ENCODE data around the gene ALDH5A1.
A peak's percentile ranks its signal among the peaks of the same experiment; 100 is the strongest.

ALDH5A1 gene

GRCh38 chr6:24568683-24569082 lies 73.9 kb downstream of the ALDH5A1 start:
- Histone ChIP-seq H3K4me3 (ENCODE audit: low read length in 2 of 2) (no peak overlapping the region), H3K36me3 (ENCODE audit: control insufficient read depth in 2 of 2, insufficient read depth in 2 of 2, low read length in 2 of 2) (no peaks in the 10 kb centered on the region), H3K9ac (ENCODE audit: low read length in 2 of 2) (no peak overlapping the region), H3K27ac (ENCODE audit: low read length) (no peak overlapping the region), H3K27me3 (ENCODE audit: control insufficient read depth in 1 of 2, insufficient read depth in 2 of 2, low read length in 2 of 2) (peaks cover 0 to 2% of the 10 kb centered on the region in 2 donors), H3K4me1 (ENCODE audit: control insufficient read depth, insufficient read depth, low read length) (no peaks in the 10 kb centered on the region), H3K9me3 (ENCODE audit: control insufficient read depth in 2 of 2, low read length in 2 of 2) (no peaks in the 10 kb centered on the region)

GRCh38 chr6:24569811-24570210 lies 75.0 kb downstream of the ALDH5A1 start:
- H3K36me3 ChIP-seq (ENCODE audit: control insufficient read depth in 2 of 2, insufficient read depth in 2 of 2, low read length in 2 of 2), result no peaks in the 10 kb centered on the region
- no peaks in the 10 kb centered on the region for H3K4me1 ChIP-seq (ENCODE audit: control insufficient read depth, insufficient read depth, low read length)
- H3K27ac ChIP-seq (ENCODE audit: low read length), result no peak overlapping the region
- H3K27me3 ChIP-seq (ENCODE audit: control insufficient read depth in 1 of 2, insufficient read depth in 2 of 2, low read length in 2 of 2), result peaks cover 0 to 2% of the 10 kb centered on the region in 2 donors
- no peak overlapping the region for H3K4me3 ChIP-seq (ENCODE audit: low read length in 2 of 2)
- no peaks in the 10 kb centered on the region for H3K9me3 ChIP-seq (ENCODE audit: control insufficient read depth in 2 of 2, low read length in 2 of 2)
- no peak overlapping the region for H3K9ac ChIP-seq (ENCODE audit: low read length in 2 of 2)

GRCh38 chr6:24571361-24571760 lies 76.6 kb downstream of the ALDH5A1 start:
- Histone ChIP-seq H3K27ac (ENCODE audit: low read length) (no peak overlapping the region), H3K4me3 (ENCODE audit: low read length in 2 of 2) (no peak overlapping the region)

GRCh38 chr6:24574809-24575208 lies 80.0 kb downstream of the ALDH5A1 start:
- Histone ChIP-seq H3K9me3 (ENCODE audit: control insufficient read depth in 2 of 2, low read length in 2 of 2) (no peaks in the 10 kb centered on the region), H3K27ac (ENCODE audit: low read length) (no peak overlapping the region), H3K4me3 (ENCODE audit: low read length in 2 of 2) (no peak overlapping the region), H3K9ac (ENCODE audit: low read length in 2 of 2) (no peak overlapping the region), H3K36me3 (ENCODE audit: control insufficient read depth in 2 of 2, insufficient read depth in 2 of 2, low read length in 2 of 2) (no peaks in the 10 kb centered on the region), H3K27me3 (ENCODE audit: control insufficient read depth in 1 of 2, insufficient read depth in 2 of 2, low read length in 2 of 2) (no peaks in the 10 kb centered on the region), H3K4me1 (ENCODE audit: control insufficient read depth, insufficient read depth, low read length) (no peaks in the 10 kb centered on the region)

More at GRCh38 chr6:24571361-24571760, 76.6 kb downstream of the ALDH5A1 start:
- Histone ChIP-seq H3K27me3 (ENCODE audit: control insufficient read depth in 1 of 2, insufficient read depth in 2 of 2, low read length in 2 of 2) (peaks cover 0 to 2% of the 10 kb centered on the region in 2 donors), H3K9me3 (ENCODE audit: control insufficient read depth in 2 of 2, low read length in 2 of 2) (no peaks in the 10 kb centered on the region), H3K4me1 (ENCODE audit: control insufficient read depth, insufficient read depth, low read length) (no peaks in the 10 kb centered on the region), H3K9ac (ENCODE audit: low read length in 2 of 2) (no peak overlapping the region), H3K36me3 (ENCODE audit: control insufficient read depth in 2 of 2, insufficient read depth in 2 of 2, low read length in 2 of 2) (no peaks in the 10 kb centered on the region)

GRCh38 chr6:24576447-24576846 lies 81.7 kb downstream of the ALDH5A1 start:
- Histone ChIP-seq H3K27me3 (ENCODE audit: control insufficient read depth in 1 of 2, insufficient read depth in 2 of 2, low read length in 2 of 2) (no peaks in the 10 kb centered on the region), H3K27ac (ENCODE audit: low read length) (no peak overlapping the region), H3K36me3 (ENCODE audit: control insufficient read depth in 2 of 2, insufficient read depth in 2 of 2, low read length in 2 of 2) (no peaks in the 10 kb centered on the region), H3K9ac (ENCODE audit: low read length in 2 of 2) (no peak overlapping the region), H3K9me3 (ENCODE audit: control insufficient read depth in 2 of 2, low read length in 2 of 2) (no peaks in the 10 kb centered on the region), H3K4me1 (ENCODE audit: control insufficient read depth, insufficient read depth, low read length) (no peaks in the 10 kb centered on the region), H3K4me3 (ENCODE audit: low read length in 2 of 2) (no peak overlapping the region)

- Histone ChIP-seq H3K36me3 (ENCODE audit: control insufficient read depth in 2 of 2, insufficient read depth in 2 of 2, low read length in 2 of 2) (no peaks in the 10 kb centered on the region), H3K4me3 (ENCODE audit: low read length in 2 of 2) (no peak overlapping the region), H3K4me1 (ENCODE audit: control insufficient read depth, insufficient read depth, low read length) (no peaks in the 10 kb centered on the region), H3K27me3 (ENCODE audit: control insufficient read depth in 1 of 2, insufficient read depth in 2 of 2, low read length in 2 of 2) (no peaks in the 10 kb centered on the region), H3K27ac (ENCODE audit: low read length) (no peak overlapping the region), H3K9me3 (ENCODE audit: control insufficient read depth in 2 of 2, low read length in 2 of 2) (no peaks in the 10 kb centered on the region), H3K9ac (ENCODE audit: low read length in 2 of 2) (no peak overlapping the region)
Measured at GRCh38 chr6:24581084-24581669, 86.4 kb downstream of the ALDH5A1 start.

- Histone ChIP-seq H3K27ac (ENCODE audit: low read length) (no peak overlapping the region), H3K9ac (ENCODE audit: low read length in 2 of 2) (peak overlapping the region in 1 of 2 donors; percentile 39), H3K4me1 (ENCODE audit: control insufficient read depth, insufficient read depth, low read length) (no peaks in the 10 kb centered on the region), H3K4me3 (ENCODE audit: low read length in 2 of 2) (no peak overlapping the region), H3K9me3 (ENCODE audit: control insufficient read depth in 2 of 2, low read length in 2 of 2) (no peaks in the 10 kb centered on the region), H3K36me3 (ENCODE audit: control insufficient read depth in 2 of 2, insufficient read depth in 2 of 2, low read length in 2 of 2) (no peaks in the 10 kb centered on the region), H3K27me3 (ENCODE audit: control insufficient read depth in 1 of 2, insufficient read depth in 2 of 2, low read length in 2 of 2) (no peaks in the 10 kb centered on the region)
Measured at GRCh38 chr6:24583463-24584381, 89.0 kb downstream of the ALDH5A1 start.

- no peak overlapping the region for H3K4me3 ChIP-seq (ENCODE audit: low read length in 2 of 2)
- H3K27me3 ChIP-seq (ENCODE audit: control insufficient read depth in 1 of 2, insufficient read depth in 2 of 2, low read length in 2 of 2), result no peaks in the 10 kb centered on the region
- H3K9me3 ChIP-seq (ENCODE audit: control insufficient read depth in 2 of 2, low read length in 2 of 2), result no peaks in the 10 kb centered on the region
- no peaks in the 10 kb centered on the region for H3K4me1 ChIP-seq (ENCODE audit: control insufficient read depth, insufficient read depth, low read length)
- H3K36me3 ChIP-seq (ENCODE audit: control insufficient read depth in 2 of 2, insufficient read depth in 2 of 2, low read length in 2 of 2), result no peaks in the 10 kb centered on the region
- no peak overlapping the region for H3K27ac ChIP-seq (ENCODE audit: low read length)
- no peak overlapping the region for H3K9ac ChIP-seq (ENCODE audit: low read length in 2 of 2)
Measured at GRCh38 chr6:24584382-24584720, 89.6 kb downstream of the ALDH5A1 start.
